HG03159 (cell line): ENCODE results near the gene TMEM43.

ENCODE experiments used
- ATAC-seq: cut with Tn5 transposase; IDR thresholded peaks from one replicate; pipeline ENCODE4 v1.9.1; 2021; ENCODE audit warnings: mild to moderate bottlenecking, moderate library complexity; ENCODE audit not compliant: unreplicated experiment

TMEM43 gene

GRCh38 chr3:14150491-14151230 lies 25.8 kb downstream of the TMEM43 start:
- ATAC-seq = no peak

- no peak for ATAC-seq
These were observed 26.7 kb downstream of the TMEM43 start for GRCh38 chr3:14151471-14152083.

- no peak for ATAC-seq
These were observed 27.5 kb downstream of the TMEM43 start for GRCh38 chr3:14152233-14152962.

- no peak for ATAC-seq
These were observed 28.1 kb downstream of the TMEM43 start for GRCh38 chr3:14152963-14153355.

DNA sequence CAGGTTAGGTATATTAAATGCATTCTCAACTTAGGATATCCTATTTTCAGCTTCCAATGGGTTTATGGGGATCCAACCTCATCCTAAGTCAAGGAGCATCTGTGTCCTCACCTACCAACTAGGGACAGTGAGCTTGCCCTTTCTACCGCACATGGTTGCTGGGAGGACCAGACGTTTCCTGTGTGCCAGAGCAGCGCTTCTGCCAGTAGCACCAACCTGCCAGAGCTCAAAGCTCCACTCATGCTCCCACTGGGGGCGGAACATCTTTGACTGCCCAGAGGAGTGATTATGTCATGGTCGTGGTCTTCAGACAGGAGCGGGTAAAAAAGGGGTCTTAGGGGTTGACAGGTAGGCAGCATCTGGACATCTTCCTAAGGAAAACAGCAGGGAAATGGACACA lies 28.8 kb downstream of the TMEM43 start:
- ATAC-seq = no peak

GRCh38 chr3:14154276-14154675 lies 29.4 kb downstream of the TMEM43 start:
- no peak for ATAC-seq

DNA sequence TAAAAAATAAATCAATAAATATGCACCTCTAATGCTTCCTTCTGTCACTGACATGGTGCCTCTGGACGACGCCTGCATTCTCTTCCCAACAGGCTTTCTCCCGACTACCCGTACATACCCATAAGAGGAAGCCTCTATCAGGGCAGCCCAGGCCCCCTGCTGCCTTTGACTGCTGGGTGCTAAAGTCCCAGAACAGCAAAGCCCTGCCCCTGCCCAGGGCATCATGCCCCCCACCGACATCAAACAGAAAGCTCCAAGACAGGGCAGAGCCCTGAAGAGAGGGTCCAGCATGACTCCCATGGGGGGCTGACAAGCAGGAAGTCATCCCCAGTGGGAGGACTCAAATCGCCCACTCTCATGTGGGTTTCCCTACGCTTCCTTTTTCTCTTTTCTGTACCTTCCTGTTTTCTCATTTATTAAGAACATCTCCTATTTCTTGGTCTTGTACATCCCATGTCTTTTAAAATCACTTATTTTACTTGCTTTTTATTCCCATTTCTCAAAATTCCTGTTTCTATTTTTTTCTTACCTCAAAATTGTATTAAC lies 30.1 kb downstream of the TMEM43 start:
- no peak for ATAC-seq

DNA sequence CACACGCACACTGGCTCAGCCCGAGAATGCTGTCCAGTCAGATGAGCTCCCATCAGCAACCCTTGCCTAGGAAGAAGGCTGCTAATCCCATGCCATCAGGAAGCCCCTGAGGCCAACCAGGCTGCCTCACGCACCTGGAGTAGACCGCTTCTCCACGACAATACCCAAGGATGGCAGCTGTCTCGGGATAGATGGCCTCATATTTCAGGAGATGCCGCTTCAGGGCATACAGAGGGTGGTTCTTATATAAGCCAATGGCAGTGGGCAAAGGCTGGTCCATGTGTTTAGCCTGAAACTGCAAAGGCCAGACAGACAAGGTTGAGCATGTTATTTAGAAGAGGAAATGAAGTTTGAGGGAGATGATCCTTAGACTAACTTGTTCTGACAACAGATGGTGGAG lies 31.3 kb downstream of the TMEM43 start:
- no peak for ATAC-seq

GRCh38 chr3:14156843-14157561 lies 32.1 kb downstream of the TMEM43 start:
- no peak for ATAC-seq

GRCh38 chr3:14157951-14158350 lies 33.1 kb downstream of the TMEM43 start:
- no peak for ATAC-seq

DNA sequence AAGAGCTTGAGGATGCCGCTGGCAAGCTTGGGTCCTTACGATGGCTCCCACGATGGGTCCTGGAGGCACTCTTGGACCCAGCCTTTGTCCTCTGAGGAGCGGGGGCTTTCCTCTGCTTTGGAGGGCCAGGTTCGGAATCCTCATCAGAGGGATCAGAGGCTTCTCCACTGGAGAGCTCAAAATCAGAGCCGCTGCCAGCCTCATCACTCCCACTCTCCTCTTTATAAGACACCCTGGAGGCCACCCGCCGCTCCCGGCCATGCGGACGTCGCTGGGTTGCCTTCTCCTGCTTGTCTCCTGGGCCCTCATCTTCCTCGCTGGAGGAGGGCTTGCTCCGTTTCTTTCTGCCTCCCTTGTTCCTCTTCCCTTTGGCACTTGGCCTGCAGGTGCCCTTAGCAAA lies 33.5 kb downstream of the TMEM43 start:
- ATAC-seq = no peak

- no peak for ATAC-seq
These were observed 34.6 kb downstream of the TMEM43 start for GRCh38 chr3:14159426-14159825.

DNA sequence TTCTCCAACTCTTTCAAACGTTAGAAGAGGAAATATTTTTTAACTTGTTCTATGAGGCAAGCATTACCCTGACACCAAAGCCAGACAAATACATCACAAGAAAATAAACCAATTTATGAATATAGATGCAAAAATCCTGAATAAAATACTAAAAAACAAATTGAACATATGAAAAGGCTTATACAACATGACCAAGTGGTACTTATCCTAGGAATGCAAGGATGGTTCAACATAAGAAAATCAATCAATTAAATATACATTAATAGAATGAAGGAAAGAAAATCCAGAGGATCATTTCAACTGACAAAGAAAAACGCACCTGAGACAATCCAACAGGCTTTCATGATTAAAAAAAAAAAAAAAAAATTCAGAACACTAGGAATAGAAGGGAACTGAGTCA lies 36.4 kb downstream of the TMEM43 start:
- ATAC-seq = no peak

DNA sequence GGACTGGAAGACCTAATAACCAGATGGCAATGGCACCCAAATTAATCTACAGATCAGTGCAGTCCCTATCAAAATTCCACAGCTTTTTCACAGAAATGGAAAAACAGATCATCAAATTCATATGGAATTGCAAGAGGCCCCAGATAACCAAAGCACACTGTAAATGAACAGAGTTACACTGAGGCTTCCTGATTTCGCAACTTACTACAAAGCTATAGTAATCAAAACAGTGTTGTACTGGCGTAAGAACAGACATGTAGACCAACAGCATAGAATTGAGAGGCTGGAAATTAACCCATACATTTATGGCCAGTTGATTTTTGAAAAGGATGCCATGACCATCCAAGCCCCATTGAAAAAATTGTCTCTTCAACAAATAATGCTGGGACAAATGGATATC lies 37.3 kb downstream of the TMEM43 start:
- no peak for ATAC-seq

GRCh38 chr3:14166877-14167603 lies 42.2 kb downstream of the TMEM43 start:
- ATAC-seq = no peak

DNA sequence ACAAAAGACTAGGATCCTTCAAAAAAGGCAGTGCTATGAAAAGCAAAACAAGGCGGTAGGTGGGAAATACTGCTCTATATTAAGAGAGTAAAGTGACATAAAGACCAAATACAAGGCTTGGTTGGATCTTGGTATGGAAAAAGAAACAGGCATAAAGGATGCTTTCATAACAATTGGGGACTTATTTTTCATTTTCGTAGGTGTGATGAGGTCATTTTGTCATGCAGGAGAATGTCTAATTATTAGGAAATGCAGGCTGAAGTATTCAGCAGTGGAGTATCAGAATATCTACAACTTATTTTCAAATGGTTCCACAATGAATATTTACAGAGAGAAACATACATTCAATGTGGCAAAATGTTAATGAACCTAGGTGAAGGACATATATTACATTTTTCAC lies 44.6 kb downstream of the TMEM43 start:
- ATAC-seq = no peak

DNA sequence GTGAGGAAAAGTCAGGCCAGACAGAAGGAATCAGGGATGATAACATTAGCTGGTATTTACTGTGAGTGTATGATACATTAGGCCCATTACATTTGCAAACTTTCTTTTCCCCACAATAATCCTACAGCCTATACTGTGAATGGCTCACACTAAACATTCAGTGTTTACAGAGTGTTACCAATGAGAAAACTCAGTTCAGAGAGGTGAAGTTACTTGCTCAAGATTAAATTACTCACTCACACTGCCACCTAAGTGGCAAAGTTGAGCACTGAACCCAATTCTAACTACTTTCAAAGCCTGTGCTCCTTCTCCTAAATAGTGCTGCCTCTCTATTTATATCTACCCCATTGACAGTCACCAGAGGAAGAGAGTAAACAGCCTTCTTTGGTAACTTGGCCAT lies 45.0 kb downstream of the TMEM43 start:
- no peak for ATAC-seq

DNA sequence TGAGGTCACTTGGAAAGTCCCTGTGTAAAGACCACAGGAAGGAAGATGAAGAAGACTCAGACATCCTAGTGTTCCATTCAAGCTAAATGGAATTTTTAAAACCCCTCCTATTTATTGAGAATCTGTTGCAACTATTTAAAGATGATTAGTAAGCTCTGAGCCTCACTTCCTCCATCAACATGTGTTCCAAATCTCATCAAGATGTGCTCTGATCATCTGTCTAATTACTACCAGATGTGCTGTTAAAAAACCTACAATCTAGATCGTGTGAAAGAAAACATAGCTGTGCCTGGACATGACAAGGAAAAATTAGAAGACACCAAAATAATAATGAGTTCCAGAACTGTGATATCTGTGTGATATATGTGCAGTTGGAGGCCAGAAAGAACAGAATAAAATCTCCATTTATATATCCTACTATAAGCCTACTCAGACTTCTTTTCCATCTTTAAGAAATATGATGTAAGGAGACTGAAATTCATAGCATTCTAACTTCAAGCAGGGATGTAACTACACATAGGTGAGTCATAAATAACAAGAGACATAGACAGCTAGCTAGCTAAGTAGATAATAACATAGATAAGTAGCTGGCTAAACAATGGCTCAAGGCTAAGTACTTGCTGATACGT lies 45.8 kb downstream of the TMEM43 start:
- no peak for ATAC-seq

DNA sequence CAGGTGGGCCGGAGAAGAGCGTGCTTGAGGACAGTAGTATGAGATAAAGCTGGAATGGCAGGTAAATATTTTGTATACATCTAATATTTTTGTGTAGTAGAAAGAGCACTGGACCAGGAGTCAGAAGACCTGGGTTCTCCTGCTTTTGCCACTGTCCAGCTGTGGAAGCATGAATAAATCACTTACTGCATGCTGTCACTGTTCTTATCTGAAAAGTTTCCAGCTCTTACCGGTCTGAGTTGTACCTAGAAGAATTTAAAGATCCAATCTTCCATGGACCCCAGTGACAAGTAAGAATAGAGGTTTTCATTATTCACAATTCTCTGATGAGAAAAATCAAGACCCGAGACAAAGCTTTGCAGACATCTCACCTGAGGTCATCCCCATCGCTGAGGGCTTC lies 47.6 kb downstream of the TMEM43 start:
- ATAC-seq = no peak

DNA sequence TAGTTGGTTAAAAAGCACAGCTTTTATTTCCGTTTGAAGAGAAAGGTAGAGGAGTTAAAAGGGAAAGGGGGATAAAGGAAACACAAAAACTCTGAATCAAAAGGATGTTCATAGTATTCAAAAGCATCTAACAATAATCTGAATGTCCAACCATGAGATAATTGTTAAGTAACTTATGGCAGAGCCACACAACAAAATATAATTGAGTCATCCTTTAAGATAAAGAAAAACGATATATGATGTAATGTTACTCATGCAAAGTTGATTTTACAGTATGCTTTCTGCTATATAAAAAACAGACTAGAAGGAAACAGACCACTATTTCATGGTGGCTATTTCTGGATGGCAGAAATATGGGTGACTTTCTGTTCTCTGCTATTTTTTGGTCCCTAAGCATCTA lies 49.6 kb downstream of the TMEM43 start:
- no peak for ATAC-seq
